Brain microvascular endothelial cell (primary cell): ENCODE results near the gene DIPK2B.

Experiments used
- DNase-seq: peaks from one replicate; pipeline ENCODE4 v3.0.0-alpha.2; 2020
- H3K27ac ChIP-seq: fragments of 250-450 bp; sonication (Bioruptor Pico); 2 replicates; pipeline ENCODE4 v1.5.1; 2020; ENCODE audit warnings: mild to moderate bottlenecking, moderate library complexity
- H3K27me3 ChIP-seq: fragments of 250-450 bp; sonication (Bioruptor Pico); replicated peaks from 2 replicates; pipeline ENCODE4 v1.5.1; 2020; ENCODE audit warnings: mild to moderate bottlenecking
- H3K36me3 ChIP-seq: fragments of 250-450 bp; sonication (Bioruptor Pico); replicated peaks from 2 replicates; pipeline ENCODE4 v1.5.1; 2020; ENCODE audit warnings: mild to moderate bottlenecking
- H3K4me3 ChIP-seq: 2 replicates; pipeline ENCODE4 v1.5.1; 2011; ENCODE audit warnings: low read depth, mild to moderate bottlenecking, control low read depth, low read length, moderate library complexity
- in situ Hi-C: cut with HindIII; loops from 2 replicates; pipeline ENCODE4 v1.10.0; 2017; ENCODE audit warnings: low sequenced_read_pairs, low pct_ligation_motif_present
- TF ChIP-seq, protein P1 (sequence below): IDR thresholded peaks from 2 replicates; pipeline ENCODE4 v1.5.1; 2011; ENCODE audit warnings: low read depth, mild to moderate bottlenecking, moderate library complexity, low read length, control low read depth, inconsistent platforms; ENCODE audit errors: missing control alignments

Gene DIPK2B

DNA sequence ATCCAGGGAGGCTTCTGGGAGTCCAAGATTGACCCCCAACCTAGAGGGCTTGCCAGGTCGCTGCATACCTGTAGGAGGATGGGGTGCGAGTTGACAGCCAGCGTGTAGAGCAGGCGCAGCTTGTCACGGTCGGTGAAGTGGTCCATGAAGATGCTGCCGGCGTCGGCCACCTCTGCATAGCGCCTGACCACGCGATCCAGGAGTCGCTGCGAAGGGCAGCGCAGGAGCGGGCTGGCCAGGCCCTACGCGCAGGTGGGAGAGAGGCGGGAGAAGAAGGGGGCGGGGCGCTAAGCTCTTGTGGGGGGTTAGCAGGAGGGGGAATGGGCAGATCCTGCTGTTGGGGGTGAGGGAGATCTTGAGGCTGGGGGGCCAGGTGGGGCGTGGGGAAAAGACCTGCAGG, 43.0 kb downstream of the DIPK2B start:
- H3K27me3 ChIP-seq: no peaks in the 10 kb centered on the region
- TF ChIP-seq, protein P1, sequence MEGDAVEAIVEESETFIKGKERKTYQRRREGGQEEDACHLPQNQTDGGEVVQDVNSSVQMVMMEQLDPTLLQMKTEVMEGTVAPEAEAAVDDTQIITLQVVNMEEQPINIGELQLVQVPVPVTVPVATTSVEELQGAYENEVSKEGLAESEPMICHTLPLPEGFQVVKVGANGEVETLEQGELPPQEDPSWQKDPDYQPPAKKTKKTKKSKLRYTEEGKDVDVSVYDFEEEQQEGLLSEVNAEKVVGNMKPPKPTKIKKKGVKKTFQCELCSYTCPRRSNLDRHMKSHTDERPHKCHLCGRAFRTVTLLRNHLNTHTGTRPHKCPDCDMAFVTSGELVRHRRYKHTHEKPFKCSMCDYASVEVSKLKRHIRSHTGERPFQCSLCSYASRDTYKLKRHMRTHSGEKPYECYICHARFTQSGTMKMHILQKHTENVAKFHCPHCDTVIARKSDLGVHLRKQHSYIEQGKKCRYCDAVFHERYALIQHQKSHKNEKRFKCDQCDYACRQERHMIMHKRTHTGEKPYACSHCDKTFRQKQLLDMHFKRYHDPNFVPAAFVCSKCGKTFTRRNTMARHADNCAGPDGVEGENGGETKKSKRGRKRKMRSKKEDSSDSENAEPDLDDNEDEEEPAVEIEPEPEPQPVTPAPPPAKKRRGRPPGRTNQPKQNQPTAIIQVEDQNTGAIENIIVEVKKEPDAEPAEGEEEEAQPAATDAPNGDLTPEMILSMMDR: no peak
- H3K36me3 ChIP-seq: no peaks in the 10 kb centered on the region
- DNase-seq: no peak
- in situ Hi-C loops: no loop called here
- H3K4me3 ChIP-seq: no peak overlapping the region
- no peak overlapping the region for H3K27ac ChIP-seq

- Histone ChIP-seq H3K27me3 (no peaks in the 10 kb centered on the region), H3K4me3 (no peak overlapping the region), H3K36me3 (no peaks in the 10 kb centered on the region), H3K27ac (no peak overlapping the region)
- in situ Hi-C loops: no loop called here
- DNase-seq: no peak
- TF ChIP-seq, protein P1: no peak
These were observed 46.2 kb downstream of the DIPK2B start for GRCh38 chrX:45154462-45154861.

- Histone ChIP-seq H3K27me3 (no peaks in the 10 kb centered on the region), H3K4me3 (no peak overlapping the region), H3K27ac (no peak overlapping the region), H3K36me3 (no peaks in the 10 kb centered on the region)
- TF ChIP-seq, protein P1: no peak
- in situ Hi-C loops: no loop called here
- DNase-seq: no peak
These were observed 46.7 kb downstream of the DIPK2B start for GRCh38 chrX:45154033-45154360.
